ENCODE results near the gene TMEM225B. TPM values are rescaled to one million over a fixed set of nuclear protein-coding genes. Genes with fewer than 3 reads are reported as not detected.
A peak's percentile ranks its signal among the peaks of the same experiment; 100 is the strongest.
"Not testable (repeated sequence)": the region's sequence is repeated elsewhere in the genome, so short reads cannot be mapped to it uniquely, and the experiment has no call there.

The TMEM225B gene
- total RNA-seq = not detected in 2 replicates

GRCh38 chr7:99597762-99598501, at the start of gene TMEM225B:
TSS of gene TMEM225B (plus strand) at chr7:99598267. CDS start at chr7:99604389, 6,122 bp downstream.
- no peak for DNase-seq (ENCODE audit: low read depth, low spot score)

- not testable (repeated sequence) for DNase-seq (ENCODE audit: low read depth, low spot score)
These were observed 48.5 kb upstream of the TMEM225B start for GRCh38 chr7:99549545-99549944.

GRCh38 chr7:99551334-99551733, 46.7 kb upstream of the TMEM225B start:
- DNase-seq (ENCODE audit: low read depth, low spot score) = no peak

GRCh38 chr7:99551767-99552463, 46.2 kb upstream of the TMEM225B start, which contains the start of gene FAM200A:
TSS of gene FAM200A (minus strand) at chr7:99552114. CDS start at chr7:99548407, 3,707 bp downstream.
- peak; percentile 69 for DNase-seq (ENCODE audit: low read depth, low spot score)

- DNase-seq (ENCODE audit: low read depth, low spot score) = no peak
These were observed 45.0 kb upstream of the TMEM225B start for GRCh38 chr7:99553039-99553438.

GRCh38 chr7:99554939-99555338, 43.1 kb upstream of the TMEM225B start:
- no peak for DNase-seq (ENCODE audit: low read depth, low spot score)

GRCh38 chr7:99557196-99557607, 40.9 kb upstream of the TMEM225B start:
- DNase-seq (ENCODE audit: low read depth, low spot score) = no peak

GRCh38 chr7:99557940-99558305, 40.1 kb upstream of the TMEM225B start:
- no peak for DNase-seq (ENCODE audit: low read depth, low spot score)

GRCh38 chr7:99558306-99559174, 39.5 kb upstream of the TMEM225B start, which contains the start of gene ZNF655:
TSS of gene ZNF655 (plus strand) at chr7:99558642. CDS start at chr7:99560560, 1,918 bp downstream.
- no peak for DNase-seq (ENCODE audit: low read depth, low spot score)

GRCh38 chr7:99559175-99559915, 38.7 kb upstream of the TMEM225B start:
- DNase-seq (ENCODE audit: low read depth, low spot score) = no peak

- no peak for DNase-seq (ENCODE audit: low read depth, low spot score)
These were observed 37.0 kb upstream of the TMEM225B start for GRCh38 chr7:99560834-99561736.

- no peak for DNase-seq (ENCODE audit: low read depth, low spot score)
These were observed 36.4 kb upstream of the TMEM225B start for GRCh38 chr7:99561737-99562051.

GRCh38 chr7:99562114-99562784, 35.8 kb upstream of the TMEM225B start:
- DNase-seq (ENCODE audit: low read depth, low spot score) = no peak

GRCh38 chr7:99562832-99563231, 35.2 kb upstream of the TMEM225B start:
- DNase-seq (ENCODE audit: low read depth, low spot score) = peak; percentile 48

- DNase-seq (ENCODE audit: low read depth, low spot score) = no peak
These were observed 34.4 kb upstream of the TMEM225B start for GRCh38 chr7:99563650-99564049.

- DNase-seq (ENCODE audit: low read depth, low spot score) = not testable (repeated sequence)
These were observed 29.3 kb upstream of the TMEM225B start for GRCh38 chr7:99568770-99569169.

- no peak for DNase-seq (ENCODE audit: low read depth, low spot score)
These were observed 26.3 kb upstream of the TMEM225B start for GRCh38 chr7:99571768-99572167.

GRCh38 chr7:99573257-99573656, 24.8 kb upstream of the TMEM225B start:
- no peak for DNase-seq (ENCODE audit: low read depth, low spot score)

- DNase-seq (ENCODE audit: low read depth, low spot score) = no peak
These were observed 21.8 kb upstream of the TMEM225B start for GRCh38 chr7:99576251-99576650.

Data from pulmonary artery endothelial cell (primary cell).